Measurements from ENCODE around the gene FUNDC2. TPM values are rescaled to one million over a fixed set of nuclear protein-coding genes. Genes with fewer than 3 reads are reported as not detected.

FUNDC2 gene
- total RNA-seq, 2 donors from 2014 or later, result 125 to 126 TPM

- DNase-seq (ENCODE audit: low spot score), result no peak
- intact Hi-C loops (cut with DNase I), result no loop called here
These were observed 16.6 kb upstream of the FUNDC2 start for GRCh38 chrX:155009994-155010472.

- intact Hi-C loops (cut with DNase I), result no loop called here
- DNase-seq (ENCODE audit: low spot score), result no peak
These were observed 6.1 kb upstream of the FUNDC2 start for GRCh38 chrX:155020591-155020990.

- DNase-seq (ENCODE audit: low spot score), result no peak
- intact Hi-C loops (cut with DNase I), result no loop called here
These were observed 4.1 kb upstream of the FUNDC2 start, which contains the start of gene F8 for GRCh38 chrX:155022585-155022984. TSS of gene F8 (minus strand) at chrX:155022723. CDS start at chrX:155022552, 171 bp downstream.

- DNase-seq (ENCODE audit: low spot score), result no peak
- intact Hi-C loops (cut with DNase I), result no loop called here
These were observed 2.5 kb upstream of the FUNDC2 start for GRCh38 chrX:155023907-155024833.

GRCh38 chrX:155026420-155026726 lies 271 bp upstream of the FUNDC2 start:
- no peak for DNase-seq (ENCODE audit: low spot score)
- intact Hi-C loops (cut with DNase I), result no loop called here

GRCh38 chrX:155027509-155028066 lies 944 bp downstream of the FUNDC2 start:
- intact Hi-C loops (cut with DNase I), result no loop called here
- no peak for DNase-seq (ENCODE audit: low spot score)

GRCh38 chrX:155028129-155028528 lies 1.5 kb downstream of the FUNDC2 start:
- intact Hi-C loops (cut with DNase I), result no loop called here
- DNase-seq (ENCODE audit: low spot score), result no peak

GRCh38 chrX:155028877-155029291 lies 2.2 kb downstream of the FUNDC2 start:
- no peak for DNase-seq (ENCODE audit: low spot score)
- intact Hi-C loops (cut with DNase I), result no loop called here

- no peak for DNase-seq (ENCODE audit: low spot score)
- intact Hi-C loops (cut with DNase I), result no loop called here
These were observed 5.0 kb downstream of the FUNDC2 start for GRCh38 chrX:155031657-155032056.

- DNase-seq (ENCODE audit: low spot score), result no peak
- intact Hi-C loops (cut with DNase I), result loop anchor here in 1 of 2 donors (5.0 kb wide), 1 partner anchor 278 kb away; no protein-coding TSS in a partner anchor
These were observed 9.0 kb downstream of the FUNDC2 start for GRCh38 chrX:155035688-155036087.

- intact Hi-C loops (cut with DNase I), result no loop called here
- no peak for DNase-seq (ENCODE audit: low spot score)
These were observed 19.6 kb downstream of the FUNDC2 start for GRCh38 chrX:155046129-155046810.

- intact Hi-C loops (cut with DNase I), result no loop called here
- DNase-seq (ENCODE audit: low spot score), result no peak
These were observed 20.3 kb downstream of the FUNDC2 start for GRCh38 chrX:155046811-155047528.

GRCh38 chrX:155048977-155049619 lies 22.5 kb downstream of the FUNDC2 start:
- intact Hi-C loops (cut with DNase I), result no loop called here
- no peak for DNase-seq (ENCODE audit: low spot score)

GRCh38 chrX:155052738-155053498 lies 26.3 kb downstream of the FUNDC2 start:
- DNase-seq (ENCODE audit: low spot score), result no peak
- intact Hi-C loops (cut with DNase I), result no loop called here

GRCh38 chrX:155053656-155054055 lies 27.0 kb downstream of the FUNDC2 start:
- no peak for DNase-seq (ENCODE audit: low spot score)
- intact Hi-C loops (cut with DNase I), result no loop called here

- DNase-seq (ENCODE audit: low spot score), result no peak
- intact Hi-C loops (cut with DNase I), result no loop called here
These were observed 27.6 kb downstream of the FUNDC2 start for GRCh38 chrX:155054255-155054654.

GRCh38 chrX:155055494-155055893 lies 28.9 kb downstream of the FUNDC2 start:
- no peak for DNase-seq (ENCODE audit: low spot score)
- intact Hi-C loops (cut with DNase I), result no loop called here

- DNase-seq (ENCODE audit: low spot score), result no peak
- intact Hi-C loops (cut with DNase I), result no loop called here
These were observed 29.8 kb downstream of the FUNDC2 start for GRCh38 chrX:155056471-155056870.

Measured in posterior vena cava (tissue), 2 donors.